AG10803 (cell line): Measurements from ENCODE around the gene BAIAP2.

ENCODE experiments used
- DNase-seq: peaks from one replicate; pipeline ENCODE4 v3.0.0; 2010; ENCODE audit warnings: low read depth
- H3K4me3 ChIP-seq: 2 replicates; pipeline ENCODE4 v1.5.1; 2011; ENCODE audit warnings: mild to moderate bottlenecking, low read length, control low read depth
- TF ChIP-seq, protein P1 (sequence below): conservative IDR thresholded peaks from 2 replicates; pipeline ENCODE4 v1.5.1; 2011; ENCODE audit warnings: mild to moderate bottlenecking, low read length, control low read depth, inconsistent platforms

The BAIAP2 gene

DNA sequence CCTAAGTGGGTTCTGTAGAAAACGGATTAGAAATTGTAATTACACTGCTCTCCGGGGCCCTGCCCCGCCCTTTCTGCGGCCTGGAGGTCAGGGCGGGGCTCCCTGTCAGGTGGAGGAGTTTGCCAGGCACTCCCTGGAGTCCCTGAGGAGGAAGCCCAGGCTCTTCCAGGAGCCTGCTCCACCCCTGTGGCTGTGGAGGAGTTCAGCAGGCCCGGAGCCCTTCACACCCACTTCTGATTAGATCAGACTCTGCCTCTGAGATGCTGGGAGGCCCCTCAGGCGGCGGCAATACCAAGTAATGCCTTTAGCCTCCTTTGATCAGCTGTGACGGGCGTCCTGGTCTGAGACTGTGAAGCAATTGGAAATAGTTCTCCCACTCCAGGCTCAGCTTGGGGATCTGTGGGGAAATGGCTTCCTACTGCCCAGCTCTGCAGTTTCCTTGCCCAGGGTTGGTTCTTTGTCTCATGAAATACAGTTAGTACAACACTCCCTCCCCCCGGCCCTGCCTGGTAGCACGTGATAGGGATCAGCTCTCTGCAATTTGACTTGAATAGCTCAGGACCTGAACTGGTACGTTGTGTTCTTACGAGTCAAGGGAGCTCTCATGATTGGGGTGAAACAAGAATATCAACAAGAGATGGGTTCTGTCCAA is 22.3 kb downstream of the BAIAP2 start:
- TF ChIP-seq, protein P1, sequence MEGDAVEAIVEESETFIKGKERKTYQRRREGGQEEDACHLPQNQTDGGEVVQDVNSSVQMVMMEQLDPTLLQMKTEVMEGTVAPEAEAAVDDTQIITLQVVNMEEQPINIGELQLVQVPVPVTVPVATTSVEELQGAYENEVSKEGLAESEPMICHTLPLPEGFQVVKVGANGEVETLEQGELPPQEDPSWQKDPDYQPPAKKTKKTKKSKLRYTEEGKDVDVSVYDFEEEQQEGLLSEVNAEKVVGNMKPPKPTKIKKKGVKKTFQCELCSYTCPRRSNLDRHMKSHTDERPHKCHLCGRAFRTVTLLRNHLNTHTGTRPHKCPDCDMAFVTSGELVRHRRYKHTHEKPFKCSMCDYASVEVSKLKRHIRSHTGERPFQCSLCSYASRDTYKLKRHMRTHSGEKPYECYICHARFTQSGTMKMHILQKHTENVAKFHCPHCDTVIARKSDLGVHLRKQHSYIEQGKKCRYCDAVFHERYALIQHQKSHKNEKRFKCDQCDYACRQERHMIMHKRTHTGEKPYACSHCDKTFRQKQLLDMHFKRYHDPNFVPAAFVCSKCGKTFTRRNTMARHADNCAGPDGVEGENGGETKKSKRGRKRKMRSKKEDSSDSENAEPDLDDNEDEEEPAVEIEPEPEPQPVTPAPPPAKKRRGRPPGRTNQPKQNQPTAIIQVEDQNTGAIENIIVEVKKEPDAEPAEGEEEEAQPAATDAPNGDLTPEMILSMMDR, result no peak
- H3K4me3 ChIP-seq, result no peak overlapping the region
- DNase-seq, result no peak

DNA sequence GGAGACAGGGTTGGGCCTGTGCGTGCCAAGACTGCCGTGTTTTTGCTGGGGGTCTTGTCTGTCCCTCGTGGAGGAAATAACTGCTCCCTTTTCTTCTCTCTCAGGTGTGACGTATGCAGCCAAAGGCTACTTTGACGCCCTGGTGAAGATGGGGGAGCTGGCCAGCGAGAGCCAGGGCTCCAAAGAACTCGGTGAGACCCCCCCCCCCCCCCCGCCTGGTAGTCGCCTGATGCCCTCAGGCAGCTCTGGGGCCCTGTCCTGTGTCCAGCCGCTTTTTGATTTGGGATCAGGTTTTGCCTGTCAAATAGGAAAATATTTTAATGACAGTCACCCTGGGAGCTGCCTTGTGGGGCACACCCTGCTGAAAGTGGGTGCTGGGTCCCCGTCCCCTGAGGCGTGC is 22.8 kb downstream of the BAIAP2 start:
- DNase-seq, result no peak
- TF ChIP-seq, protein P1, result no peak
- no peak overlapping the region for H3K4me3 ChIP-seq

- H3K4me3 ChIP-seq, result no peak overlapping the region
- TF ChIP-seq, protein P1, result no peak
- no peak for DNase-seq
These were observed 23.4 kb downstream of the BAIAP2 start for GRCh38 chr17:81058263-81058871.

DNA sequence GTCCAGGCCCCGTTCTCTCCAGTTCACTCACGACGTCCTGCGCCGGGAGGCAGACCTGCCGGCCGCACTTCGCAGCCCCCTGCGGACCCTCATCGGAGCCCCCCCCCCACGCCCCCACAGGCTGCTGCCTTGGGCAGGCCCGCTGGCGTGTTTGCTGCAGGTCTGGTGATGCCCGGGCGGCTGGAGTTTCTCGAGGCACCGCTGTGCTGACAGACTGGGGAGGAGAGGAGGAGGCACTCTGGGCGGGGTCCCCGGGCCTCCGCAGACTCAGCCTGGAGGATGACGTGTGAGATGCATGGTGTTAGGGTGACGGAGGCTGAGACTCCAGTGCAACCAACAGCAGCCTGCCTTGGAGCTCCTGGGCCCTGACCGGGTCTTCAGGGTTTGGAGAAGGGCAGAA is 24.1 kb downstream of the BAIAP2 start:
- no peak for DNase-seq
- no peak overlapping the region for H3K4me3 ChIP-seq
- TF ChIP-seq, protein P1, result no peak

DNA sequence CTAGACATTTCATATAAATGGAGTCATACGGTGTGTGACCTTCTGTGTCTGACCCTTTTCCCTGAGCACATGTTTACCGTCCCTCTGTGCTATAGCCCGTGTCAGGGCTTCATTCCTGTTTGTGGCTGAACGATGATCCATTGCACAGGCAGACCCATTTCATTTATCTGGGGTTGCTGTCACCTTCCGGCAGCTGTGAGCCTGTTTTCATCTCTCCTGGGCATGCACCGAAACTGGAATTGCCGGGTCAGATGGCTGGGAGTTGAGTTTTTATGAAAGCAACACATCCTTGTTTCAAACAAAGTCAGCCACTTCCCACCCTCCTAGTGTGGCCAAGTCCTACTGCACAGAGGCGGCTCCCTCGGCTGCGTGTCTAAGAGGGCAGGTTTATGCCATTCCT is 25.5 kb downstream of the BAIAP2 start:
- TF ChIP-seq, protein P1, result no peak
- DNase-seq, result no peak
- no peak overlapping the region for H3K4me3 ChIP-seq

DNA sequence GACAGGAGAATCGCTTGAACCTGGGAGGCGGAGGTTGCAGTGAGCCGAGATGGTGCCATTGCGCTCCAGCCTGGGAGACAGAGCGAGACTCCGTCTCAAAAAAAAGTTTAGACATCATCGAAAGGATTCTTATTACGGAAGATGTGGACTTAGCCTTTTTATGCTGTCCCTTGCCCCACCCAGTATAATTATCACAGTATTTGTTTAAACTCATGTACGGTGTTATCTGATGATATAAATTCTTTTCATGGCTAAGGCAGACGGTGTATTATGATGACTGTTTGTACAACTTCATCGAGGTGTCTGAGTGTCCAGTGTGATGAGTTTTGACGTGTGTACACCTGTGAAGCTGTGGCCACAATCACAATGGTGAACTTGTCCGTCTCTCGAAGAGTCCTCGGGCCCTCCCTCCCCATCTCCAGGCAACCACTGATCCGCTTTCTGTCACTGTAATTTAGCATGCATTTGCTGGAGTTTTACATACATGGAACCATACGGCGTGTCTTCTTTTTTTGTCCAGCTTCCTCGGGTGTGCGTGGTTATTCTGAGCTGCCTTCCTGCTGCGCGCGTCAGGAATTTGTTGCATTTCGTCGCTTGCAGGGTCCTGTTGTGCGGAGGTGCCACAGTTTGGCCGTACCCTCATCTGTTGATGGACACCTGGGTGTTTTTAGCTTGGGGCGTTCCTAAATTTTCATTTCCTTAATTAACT is 26.2 kb downstream of the BAIAP2 start:
- no peak for DNase-seq
- TF ChIP-seq, protein P1, result no peak
- H3K4me3 ChIP-seq, result no peak overlapping the region
